Epithelial cell of proximal tubule (primary cell): ENCODE measurements around the gene CDH3. TPM values are rescaled to one million over a fixed set of nuclear protein-coding genes. Genes with fewer than 3 reads are reported as not detected.
"Not testable (repeated sequence)": the region's sequence is repeated elsewhere in the genome, so short reads cannot be mapped to it uniquely, and the experiment has no call there.

Experiments
- DNase-seq: peaks from one replicate; pipeline ENCODE4 v3.0.0-alpha.2; 2011; ENCODE audit warnings: low read depth
- H3K4me3 ChIP-seq: 2 replicates; pipeline ENCODE4 v1.5.1; 2011; ENCODE audit warnings: low read depth, mild to moderate bottlenecking, low read length
- total RNA-seq: library from RNA; depleted of rRNA; stranded (reverse); fragments of >200 nt; gene quantifications from 2 replicates; pipeline ENCODE4 v1.2.3, GENCODE V29; 2015
- TF ChIP-seq, protein P1 (sequence below): conservative IDR thresholded peaks from 2 replicates; pipeline ENCODE4 v1.5.1; 2012; ENCODE audit warnings: low read depth, mild to moderate bottlenecking, low read length

Gene CDH3
- total RNA-seq, 1 donor from 2014 or later = 174 TPM

DNA sequence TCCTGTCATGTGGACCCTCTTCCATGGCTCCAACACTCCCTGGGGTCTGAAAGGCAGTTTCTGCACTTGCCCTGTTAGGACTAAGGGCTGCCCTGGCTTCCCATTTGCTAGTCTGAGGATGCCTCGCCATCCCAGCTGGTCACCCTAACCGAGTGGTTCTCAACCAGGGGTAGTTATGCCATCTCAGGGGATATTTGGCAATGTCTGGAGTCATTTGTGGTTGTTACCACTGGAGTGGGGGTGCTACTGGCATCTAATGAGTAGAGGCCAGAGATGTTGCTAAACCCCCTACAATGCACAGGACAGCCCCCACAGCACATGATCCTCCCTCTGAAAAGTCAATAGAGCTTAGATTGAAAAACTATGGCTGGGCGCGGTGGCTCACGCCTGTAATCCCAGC is 65.1 kb downstream of the CDH3 start:
- TF ChIP-seq, protein P1, sequence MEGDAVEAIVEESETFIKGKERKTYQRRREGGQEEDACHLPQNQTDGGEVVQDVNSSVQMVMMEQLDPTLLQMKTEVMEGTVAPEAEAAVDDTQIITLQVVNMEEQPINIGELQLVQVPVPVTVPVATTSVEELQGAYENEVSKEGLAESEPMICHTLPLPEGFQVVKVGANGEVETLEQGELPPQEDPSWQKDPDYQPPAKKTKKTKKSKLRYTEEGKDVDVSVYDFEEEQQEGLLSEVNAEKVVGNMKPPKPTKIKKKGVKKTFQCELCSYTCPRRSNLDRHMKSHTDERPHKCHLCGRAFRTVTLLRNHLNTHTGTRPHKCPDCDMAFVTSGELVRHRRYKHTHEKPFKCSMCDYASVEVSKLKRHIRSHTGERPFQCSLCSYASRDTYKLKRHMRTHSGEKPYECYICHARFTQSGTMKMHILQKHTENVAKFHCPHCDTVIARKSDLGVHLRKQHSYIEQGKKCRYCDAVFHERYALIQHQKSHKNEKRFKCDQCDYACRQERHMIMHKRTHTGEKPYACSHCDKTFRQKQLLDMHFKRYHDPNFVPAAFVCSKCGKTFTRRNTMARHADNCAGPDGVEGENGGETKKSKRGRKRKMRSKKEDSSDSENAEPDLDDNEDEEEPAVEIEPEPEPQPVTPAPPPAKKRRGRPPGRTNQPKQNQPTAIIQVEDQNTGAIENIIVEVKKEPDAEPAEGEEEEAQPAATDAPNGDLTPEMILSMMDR = no peak
- no peak overlapping the region for H3K4me3 ChIP-seq
- no peak for DNase-seq

- DNase-seq = no peak
- H3K4me3 ChIP-seq = no peak overlapping the region
- TF ChIP-seq, protein P1 = no peak
Measured at GRCh38 chr16:68711421-68712139, 66.5 kb downstream of the CDH3 start.

- TF ChIP-seq, protein P1 = no peak
- DNase-seq = no peak
Measured at GRCh38 chr16:68713361-68713760, 68.3 kb downstream of the CDH3 start.

DNA sequence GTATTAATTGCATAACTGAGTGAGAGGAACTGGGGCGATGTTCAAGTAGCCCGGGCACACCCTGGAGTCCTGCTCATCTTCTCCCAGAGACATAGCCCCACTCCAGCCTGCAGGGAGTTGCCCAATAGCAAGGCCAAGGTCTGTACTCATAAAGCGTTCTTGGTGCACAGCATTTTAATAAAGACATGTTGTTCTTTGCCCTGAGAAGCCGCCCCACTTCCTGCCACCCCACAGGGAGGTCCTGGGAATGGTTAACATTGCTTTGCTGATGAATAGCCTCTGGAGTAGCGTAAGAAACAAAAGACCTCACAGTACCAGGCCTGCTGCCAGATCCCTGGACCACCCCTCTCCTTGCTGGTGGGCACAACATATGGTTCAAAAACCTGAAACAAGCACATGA is 70.4 kb downstream of the CDH3 start:
- no peak overlapping the region for H3K4me3 ChIP-seq
- DNase-seq = no peak
- TF ChIP-seq, protein P1 = no peak

More at GRCh38 chr16:68713361-68713760, 68.3 kb downstream of the CDH3 start:
- no peak overlapping the region for H3K4me3 ChIP-seq

DNA sequence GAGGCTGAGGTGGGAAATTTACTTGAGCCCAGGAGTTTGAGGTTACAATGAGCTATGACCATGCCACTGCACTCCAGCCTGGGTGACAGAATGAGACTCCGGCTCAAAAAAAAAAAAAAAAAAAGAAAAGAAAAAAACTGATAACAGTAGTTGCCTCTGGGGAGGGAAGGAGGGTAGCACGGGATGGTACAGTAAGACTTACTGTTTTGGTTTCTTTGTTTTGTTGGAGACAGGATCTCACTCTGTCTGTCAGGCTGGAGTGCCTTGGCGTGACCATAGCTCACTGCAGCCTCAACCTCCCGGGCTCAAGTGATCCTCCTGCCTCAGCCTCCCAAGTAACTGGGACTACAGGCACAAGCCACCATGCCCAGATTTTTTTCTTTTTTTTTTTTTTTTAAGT is 71.4 kb downstream of the CDH3 start:
- DNase-seq, H3K4me3 ChIP-seq: not testable (repeated sequence)

- TF ChIP-seq, protein P1 = no peak
- H3K4me3 ChIP-seq = no peak overlapping the region
- DNase-seq = no peak
Measured at GRCh38 chr16:68717684-68718083, 72.6 kb downstream of the CDH3 start.

GRCh38 chr16:68718590-68718989 is 73.5 kb downstream of the CDH3 start:
- TF ChIP-seq, protein P1 = no peak
- DNase-seq = no peak
- H3K4me3 ChIP-seq = no peak overlapping the region
